ENCODE measurements around the gene TAGAP. TPM values are rescaled to one million over a fixed set of nuclear protein-coding genes. Genes with fewer than 3 reads are reported as not detected.
"Not testable (repeated sequence)": the region's sequence is repeated elsewhere in the genome, so short reads cannot be mapped to it uniquely, and the experiment has no call there.

Gene TAGAP
- total and polyA plus RNA-seq, 5 donors from 2014 or later, result 105 to 330 (median 190) TPM

DNA sequence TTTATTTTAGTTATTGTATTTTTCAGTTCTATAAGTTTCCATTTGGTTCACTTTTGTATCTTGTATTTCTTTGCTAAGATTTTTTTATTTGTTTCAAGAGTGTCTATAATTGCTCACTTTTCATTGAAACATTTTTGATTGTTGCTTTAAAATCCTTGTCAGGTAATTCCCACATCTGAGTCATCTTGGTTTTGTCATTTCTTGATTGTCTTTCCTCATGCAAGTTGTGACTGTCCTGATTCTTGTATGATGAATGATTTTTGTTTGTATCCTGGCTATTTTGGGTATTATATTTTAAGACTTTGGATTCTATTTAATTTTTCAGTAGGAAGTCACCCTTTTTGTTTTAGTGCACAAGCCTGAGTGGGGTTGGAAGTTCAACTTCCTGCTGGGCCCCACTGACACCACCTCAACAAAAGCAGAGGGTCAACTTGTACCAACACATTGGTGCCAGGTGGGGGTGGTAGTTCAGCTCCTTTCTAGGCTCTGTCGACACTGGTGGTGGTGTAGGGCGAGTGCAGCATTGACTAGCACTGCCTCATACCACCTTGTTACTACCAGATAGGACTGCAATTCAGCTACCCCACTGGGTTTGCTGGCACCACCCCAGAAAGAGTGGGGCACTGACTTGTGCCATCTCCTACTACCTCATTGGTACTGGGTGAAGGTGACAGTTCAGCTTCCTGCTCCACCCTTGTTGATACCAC lies 53.6 kb downstream of the TAGAP start:
- peak in 1 of 3 donors; percentile 52 for DNase-seq
- Histone ChIP-seq H3K4me1 (ENCODE audit: control insufficient read depth, insufficient read depth, low read length, poor library complexity, severe bottlenecking) (no peaks in the 10 kb centered on the region), H3K27me3 (ENCODE audit: control insufficient read depth, insufficient read depth, low read length) (no peaks in the 10 kb centered on the region), H3K36me3 (ENCODE audit: control insufficient read depth, insufficient read depth, low read length) (no peaks in the 10 kb centered on the region), H3K27ac (ENCODE audit: insufficient read depth, low read length, poor library complexity, severe bottlenecking) (no peak overlapping the region), H3K4me3 (ENCODE audit: low read depth, low read length) (no peak overlapping the region), H3K9me3 (ENCODE audit: control insufficient read depth in 2 of 2, low read length in 2 of 2) (peaks cover 4 to 16% of the 10 kb centered on the region in 2 experiments)
- peak in 1 of 2 donors; percentile 39 for ATAC-seq (ENCODE audit: low read depth in 2 of 2)
- Mint-ChIP-seq H3K4me1 (peaks cover 0 to 12% (median 6%) of the 10 kb centered on the region in 4 donors), H3K4me3 (no peak overlapping the region), H3K27me3 (no peaks in the 10 kb centered on the region), H3K9me3 (peaks cover 0 to 15% (median 3%) of the 10 kb centered on the region in 7 donors), H3K27ac (no peak overlapping the region), H3K36me3 (peaks cover 13% of the 10 kb centered on the region)

DNA sequence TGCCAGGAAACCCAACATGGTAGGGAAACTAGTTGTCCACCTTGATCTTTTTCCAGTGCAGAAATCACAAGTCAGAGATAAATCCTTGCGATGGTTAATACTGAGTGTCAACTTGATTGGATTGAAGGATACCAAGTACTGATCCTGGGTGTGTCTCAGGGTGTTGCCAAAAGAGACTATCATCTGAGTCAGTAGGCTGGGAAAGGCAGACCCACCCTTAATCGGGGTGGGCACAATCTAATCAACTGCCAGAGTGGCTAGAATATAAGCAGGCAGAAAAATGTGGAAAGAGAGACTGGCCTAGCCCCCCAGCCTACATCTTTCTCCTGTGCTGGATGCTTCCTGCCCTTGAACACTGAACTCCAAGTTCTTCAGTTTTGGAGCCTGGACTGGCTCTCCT lies 55.1 kb downstream of the TAGAP start:
- not testable (repeated sequence) for H3K27ac Mint-ChIP-seq; ATAC-seq (ENCODE audit: low read depth in 2 of 2); H3K27me3 Mint-ChIP-seq; H3K27me3 ChIP-seq (ENCODE audit: control insufficient read depth, insufficient read depth, low read length); DNase-seq; H3K4me1 ChIP-seq (ENCODE audit: control insufficient read depth, insufficient read depth, low read length, poor library complexity, severe bottlenecking); H3K4me3 Mint-ChIP-seq; H3K36me3 ChIP-seq (ENCODE audit: control insufficient read depth, insufficient read depth, low read length); H3K4me3 ChIP-seq (ENCODE audit: low read depth, low read length); H3K27ac ChIP-seq (ENCODE audit: insufficient read depth, low read length, poor library complexity, severe bottlenecking)
- H3K9me3 Mint-ChIP-seq, result peaks cover 0 to 15% (median 3%) of the 10 kb centered on the region in 7 donors
- H3K4me1 Mint-ChIP-seq, result peaks cover 0 to 12% (median 5%) of the 10 kb centered on the region in 4 donors
- peaks cover 4 to 16% of the 10 kb centered on the region in 2 experiments for H3K9me3 ChIP-seq (ENCODE audit: control insufficient read depth in 2 of 2, low read length in 2 of 2)
- peaks cover 13% of the 10 kb centered on the region for H3K36me3 Mint-ChIP-seq

DNA sequence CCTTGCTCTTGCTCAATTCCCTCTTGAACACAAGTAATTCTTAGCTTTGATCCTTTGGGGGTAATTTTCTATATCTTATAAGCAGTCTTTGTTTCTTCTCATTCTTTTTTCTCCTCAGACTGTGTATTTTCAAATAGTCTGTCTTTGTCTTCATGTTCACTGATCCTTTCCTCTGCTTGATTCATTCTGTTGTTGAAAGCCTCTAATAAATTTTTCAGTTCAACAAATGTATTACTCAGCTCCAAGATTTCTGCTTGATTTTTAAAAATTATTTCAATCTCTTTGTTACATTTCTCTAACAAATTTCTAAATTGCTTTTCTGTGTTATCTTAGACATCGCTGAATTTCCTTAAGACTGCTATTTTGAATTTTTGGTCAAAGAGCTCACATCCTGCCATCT lies 56.3 kb downstream of the TAGAP start:
- H3K4me1 Mint-ChIP-seq, result peaks cover 0 to 12% (median 5%) of the 10 kb centered on the region in 4 donors
- H3K27me3 Mint-ChIP-seq, result no peaks in the 10 kb centered on the region
- no peak overlapping the region for H3K4me3 Mint-ChIP-seq
- ATAC-seq (ENCODE audit: low read depth in 2 of 2) (no peak), DNase-seq (no peak)
- peaks cover 0 to 15% (median 3%) of the 10 kb centered on the region in 7 donors for H3K9me3 Mint-ChIP-seq
- H3K4me1 ChIP-seq (ENCODE audit: control insufficient read depth, insufficient read depth, low read length, poor library complexity, severe bottlenecking), result no peaks in the 10 kb centered on the region
- H3K4me3 ChIP-seq (ENCODE audit: low read depth, low read length), result no peak overlapping the region
- no peak overlapping the region for H3K27ac Mint-ChIP-seq
- H3K27ac ChIP-seq (ENCODE audit: insufficient read depth, low read length, poor library complexity, severe bottlenecking), result no peak overlapping the region
- no peaks in the 10 kb centered on the region for H3K36me3 ChIP-seq (ENCODE audit: control insufficient read depth, insufficient read depth, low read length)
- H3K36me3 Mint-ChIP-seq, result peaks cover 10% of the 10 kb centered on the region
- no peaks in the 10 kb centered on the region for H3K27me3 ChIP-seq (ENCODE audit: control insufficient read depth, insufficient read depth, low read length)
- peaks cover 4 to 16% of the 10 kb centered on the region in 2 experiments for H3K9me3 ChIP-seq (ENCODE audit: control insufficient read depth in 2 of 2, low read length in 2 of 2)

DNA sequence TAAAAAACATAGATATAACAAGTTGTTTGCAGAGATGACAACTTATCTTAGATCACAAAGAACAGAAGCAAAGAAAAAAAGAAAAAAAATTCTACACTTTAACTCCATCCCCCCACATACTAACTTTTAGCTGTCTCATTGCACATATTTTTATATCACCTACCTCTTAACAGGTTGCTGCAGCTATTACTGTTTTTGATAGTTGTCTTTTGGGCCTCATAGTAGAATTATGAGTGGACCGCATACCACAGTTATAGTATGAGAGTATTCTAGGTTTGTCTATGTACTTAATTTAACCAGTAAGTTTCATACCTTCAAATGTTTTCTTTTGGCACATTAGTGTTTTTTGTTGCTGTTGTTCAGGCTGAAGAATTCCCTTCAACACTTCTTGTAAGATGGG lies 57.1 kb downstream of the TAGAP start:
- no peaks in the 10 kb centered on the region for H3K36me3 ChIP-seq (ENCODE audit: control insufficient read depth, insufficient read depth, low read length)
- H3K36me3 Mint-ChIP-seq, result peaks cover 5% of the 10 kb centered on the region
- DNase-seq, result no peak
- no peak overlapping the region for H3K27ac ChIP-seq (ENCODE audit: insufficient read depth, low read length, poor library complexity, severe bottlenecking)
- ATAC-seq (ENCODE audit: low read depth in 2 of 2), result no peak
- H3K4me3 ChIP-seq (ENCODE audit: low read depth, low read length), result no peak overlapping the region
- H3K27me3 Mint-ChIP-seq, result no peaks in the 10 kb centered on the region
- H3K27me3 ChIP-seq (ENCODE audit: control insufficient read depth, insufficient read depth, low read length), result no peaks in the 10 kb centered on the region
- H3K9me3 Mint-ChIP-seq, result peaks cover 0 to 15% (median 3%) of the 10 kb centered on the region in 7 donors
- peaks cover 0 to 12% (median 5%) of the 10 kb centered on the region in 4 donors for H3K4me1 Mint-ChIP-seq
- H3K9me3 ChIP-seq (ENCODE audit: control insufficient read depth in 2 of 2, low read length in 2 of 2), result peaks cover 4 to 16% of the 10 kb centered on the region in 2 experiments
- H3K4me3 Mint-ChIP-seq, result no peak overlapping the region
- H3K27ac Mint-ChIP-seq, result no peak overlapping the region
- no peaks in the 10 kb centered on the region for H3K4me1 ChIP-seq (ENCODE audit: control insufficient read depth, insufficient read depth, low read length, poor library complexity, severe bottlenecking)

Other genes with a start within 250 kb of the TAGAP start
- 559 TPM for gene EZR, start 225.6 kb downstream of the TAGAP start, total RNA-seq
- gene EZR, start 225.6 kb downstream of the TAGAP start, polyA plus RNA-seq, result 100 to 1,000 TPM; 310 to 497 (median 365) TPM
- gene RSPH3, start 44.8 kb downstream of the TAGAP start, total RNA-seq, result 1.5 TPM
- 1 to 10 TPM; 2.0 to 3.4 (median 2.5) TPM for gene RSPH3, start 44.8 kb downstream of the TAGAP start, polyA plus RNA-seq
- not detected for gene FNDC1, start 124.4 kb upstream of the TAGAP start, total RNA-seq
- gene FNDC1, start 124.4 kb upstream of the TAGAP start, polyA plus RNA-seq, result under 1 TPM in 1 of 4 donors, not detected in 3; 0.17 TPM

Measured in CD4-positive, CD25-positive, alpha-beta regulatory T cell (primary cell).